BLaER1 (cell line): ENCODE measurements around the gene MRM2.

ENCODE experiments used
- H3K27ac ChIP-seq: shearing (Covaris generic); formaldehyde crosslinking; 2 replicates; pipeline ENCODE4 v1.8.1; 2022
- H3K27me3 ChIP-seq: shearing (Covaris generic); formaldehyde crosslinking; 2 replicates; pipeline ENCODE4 v1.8.1; 2022
- H3K36me3 ChIP-seq: shearing (Covaris generic); formaldehyde crosslinking; 2 replicates; pipeline ENCODE4 v1.8.1; 2022
- H3K4me1 ChIP-seq: shearing (Covaris generic); formaldehyde crosslinking; 2 replicates; pipeline ENCODE4 v1.8.1; 2022
- H3K4me2 ChIP-seq: shearing (Covaris generic); formaldehyde crosslinking; 2 replicates; pipeline ENCODE4 v1.8.1; 2022
- H3K4me3 ChIP-seq: shearing (Covaris generic); formaldehyde crosslinking; 2 replicates; pipeline ENCODE4 v1.8.1; 2022
- H3K9ac ChIP-seq: shearing (Covaris generic); formaldehyde crosslinking; 2 replicates; pipeline ENCODE4 v1.8.1; 2022
- H3K9me3 ChIP-seq: shearing (Covaris generic); formaldehyde crosslinking; 2 replicates; pipeline ENCODE4 v1.8.1; 2022
- H4K20me1 ChIP-seq: shearing (Covaris generic); formaldehyde crosslinking; 2 replicates; pipeline ENCODE4 v1.8.1; 2022
- Cebpa-rat ChIP-seq: shearing (Covaris generic); IDR thresholded peaks from 2 replicates; pipeline ENCODE4 v1.8.1; 2022

Gene MRM2

DNA sequence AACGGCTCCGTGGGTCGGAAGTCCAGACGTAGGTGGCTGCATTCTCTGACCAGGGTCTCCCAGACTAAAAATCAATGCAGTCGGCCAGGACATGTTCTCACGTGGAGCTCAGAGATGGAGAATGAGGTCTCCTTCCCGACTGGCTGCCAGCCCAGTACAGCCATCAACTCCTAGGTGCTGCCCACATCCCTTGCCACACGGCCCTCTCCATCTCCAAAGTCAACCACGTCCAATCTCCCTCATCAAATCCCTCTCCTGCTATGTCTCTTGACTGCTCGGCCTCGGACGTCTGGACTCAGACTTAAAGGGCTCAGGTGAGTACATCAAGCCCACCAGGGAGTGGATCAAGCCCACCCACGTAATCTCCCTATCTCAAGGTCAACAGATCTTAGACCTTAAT is 16.2 kb downstream of the MRM2 start:
- peaks cover 86% of the 10 kb centered on the region for H4K20me1 ChIP-seq

DNA sequence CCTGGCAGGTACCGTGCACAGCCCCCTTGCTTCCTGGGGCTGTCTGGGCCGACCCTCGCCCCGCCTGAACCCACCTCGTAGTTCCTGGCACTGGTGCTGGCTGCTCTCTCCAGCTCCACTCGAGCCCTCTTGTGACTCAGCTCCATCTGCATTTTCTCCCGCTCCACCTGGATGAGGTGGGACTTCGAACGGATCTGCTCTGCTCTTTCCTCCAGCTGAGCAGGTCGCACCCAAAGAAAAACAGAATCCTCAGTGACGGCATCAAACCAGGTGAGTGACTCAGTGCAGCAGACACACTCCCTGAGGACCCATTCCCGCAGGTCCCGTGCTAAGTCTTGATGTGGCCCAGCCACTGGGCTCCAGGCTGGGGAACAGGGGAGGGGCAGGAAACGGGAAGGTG is 16.7 kb downstream of the MRM2 start:
- Histone ChIP-seq H3K36me3 (peaks cover 100% of the 10 kb centered on the region), H3K27ac (no peak overlapping the region), H3K4me2 (no peak overlapping the region), H3K9me3 (no peaks in the 10 kb centered on the region), H3K4me1 (peaks cover 12% of the 10 kb centered on the region), H3K9ac (no peak overlapping the region), H3K4me3 (no peak overlapping the region), H4K20me1 (peaks cover 86% of the 10 kb centered on the region), H3K27me3 (no peaks in the 10 kb centered on the region)
- no peak for TF ChIP-seq Cebpa-rat

More for the DNA sequence above, 16.2 kb downstream of the MRM2 start:
- peaks cover 17% of the 10 kb centered on the region for H3K4me1 ChIP-seq
- H3K9ac ChIP-seq = no peak overlapping the region
- H3K4me3 ChIP-seq = no peak overlapping the region
- H3K9me3 ChIP-seq = no peaks in the 10 kb centered on the region
- H3K36me3 ChIP-seq = peaks cover 100% of the 10 kb centered on the region
- no peak overlapping the region for H3K27ac ChIP-seq
- no peaks in the 10 kb centered on the region for H3K27me3 ChIP-seq
- no peak overlapping the region for H3K4me2 ChIP-seq
- TF ChIP-seq Cebpa-rat = no peak

DNA sequence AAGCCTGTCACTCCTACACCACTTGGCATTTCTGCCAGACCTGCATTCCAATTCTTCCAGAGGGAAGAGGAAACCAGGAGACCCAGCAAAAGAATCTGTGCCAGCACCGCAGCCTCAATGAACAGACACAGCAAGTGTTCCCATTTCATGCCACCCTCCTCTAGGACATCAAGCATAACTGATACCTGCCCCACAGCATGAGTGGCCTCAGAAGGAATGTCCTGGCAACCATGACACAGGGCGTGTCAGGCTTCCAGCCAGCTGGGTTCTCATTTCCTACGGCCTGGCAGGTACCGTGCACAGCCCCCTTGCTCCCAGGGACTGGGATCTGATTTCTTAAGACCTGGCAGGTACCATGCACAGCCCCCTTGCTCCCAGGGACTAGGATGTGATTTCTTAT is 17.1 kb downstream of the MRM2 start:
- H3K9me3 ChIP-seq = no peaks in the 10 kb centered on the region
- H3K4me3 ChIP-seq = no peak overlapping the region
- H3K4me1 ChIP-seq = peaks cover 8% of the 10 kb centered on the region; the same call in 1 of the 2 replicates
- no peak overlapping the region for H3K27ac ChIP-seq
- H3K4me2 ChIP-seq = no peak overlapping the region
- no peak overlapping the region for H3K9ac ChIP-seq
- H3K27me3 ChIP-seq = no peaks in the 10 kb centered on the region
- H4K20me1 ChIP-seq = peaks cover 86% of the 10 kb centered on the region
- peaks cover 100% of the 10 kb centered on the region for H3K36me3 ChIP-seq
- no peak for TF ChIP-seq Cebpa-rat

DNA sequence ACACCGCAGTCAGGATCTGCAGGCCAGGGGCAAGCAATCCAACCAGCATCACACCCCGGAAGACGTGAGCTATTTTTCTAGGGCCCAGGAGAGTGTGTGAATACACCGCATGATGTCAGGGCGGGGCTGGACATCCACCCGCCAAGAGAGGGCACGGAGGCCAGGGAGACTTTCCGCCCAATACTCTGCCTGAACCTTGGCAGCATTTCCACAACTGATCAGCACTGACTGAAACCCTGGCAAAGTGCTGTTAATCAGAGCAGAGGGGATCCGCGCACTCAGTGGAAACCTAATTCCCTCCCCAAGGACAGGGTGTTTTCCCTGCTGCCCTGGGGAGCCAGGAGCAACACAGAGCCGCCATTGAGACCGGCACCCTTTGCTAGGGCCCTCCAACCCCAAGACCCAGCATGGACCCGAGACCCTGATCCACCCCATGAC is 17.5 kb downstream of the MRM2 start:
- H3K4me3 ChIP-seq = no peak overlapping the region
- H3K27me3 ChIP-seq = no peaks in the 10 kb centered on the region
- no peak overlapping the region for H3K27ac ChIP-seq
- H4K20me1 ChIP-seq = peaks cover 86% of the 10 kb centered on the region
- H3K9me3 ChIP-seq = no peaks in the 10 kb centered on the region
- H3K9ac ChIP-seq = no peak overlapping the region
- H3K4me2 ChIP-seq = no peak overlapping the region
- no peak for TF ChIP-seq Cebpa-rat
- H3K36me3 ChIP-seq = peaks cover 100% of the 10 kb centered on the region
- peaks cover 8% of the 10 kb centered on the region; the same call in 1 of the 2 replicates for H3K4me1 ChIP-seq

DNA sequence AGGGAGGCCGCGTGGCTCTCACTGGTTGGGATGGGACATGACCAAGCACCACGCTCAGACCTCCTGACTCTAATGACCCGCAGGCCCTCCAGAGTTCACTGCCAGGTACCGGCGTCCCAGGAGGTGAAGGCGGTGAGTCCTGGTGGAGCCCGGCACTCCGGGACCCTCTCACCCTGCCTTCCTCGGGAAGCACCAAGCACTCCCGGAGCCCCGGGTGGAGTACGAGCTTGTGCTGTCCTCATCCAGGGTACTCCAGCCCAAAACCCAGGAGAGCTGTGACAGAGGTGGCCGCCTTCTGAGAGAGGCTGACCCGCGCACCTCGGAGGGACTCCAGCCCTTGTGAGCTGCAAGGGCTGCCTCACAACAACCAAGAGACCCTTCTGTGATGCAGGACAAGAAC is 18.7 kb downstream of the MRM2 start:
- Histone ChIP-seq H3K9ac (no peak overlapping the region), H3K27me3 (no peaks in the 10 kb centered on the region), H3K4me2 (no peak overlapping the region), H4K20me1 (peaks cover 84% of the 10 kb centered on the region), H3K27ac (no peak overlapping the region), H3K9me3 (no peaks in the 10 kb centered on the region), H3K4me3 (no peak overlapping the region), H3K4me1 (peaks cover 8% of the 10 kb centered on the region; the same call in 1 of the 2 replicates), H3K36me3 (peaks cover 98% of the 10 kb centered on the region)
- no peak for TF ChIP-seq Cebpa-rat

DNA sequence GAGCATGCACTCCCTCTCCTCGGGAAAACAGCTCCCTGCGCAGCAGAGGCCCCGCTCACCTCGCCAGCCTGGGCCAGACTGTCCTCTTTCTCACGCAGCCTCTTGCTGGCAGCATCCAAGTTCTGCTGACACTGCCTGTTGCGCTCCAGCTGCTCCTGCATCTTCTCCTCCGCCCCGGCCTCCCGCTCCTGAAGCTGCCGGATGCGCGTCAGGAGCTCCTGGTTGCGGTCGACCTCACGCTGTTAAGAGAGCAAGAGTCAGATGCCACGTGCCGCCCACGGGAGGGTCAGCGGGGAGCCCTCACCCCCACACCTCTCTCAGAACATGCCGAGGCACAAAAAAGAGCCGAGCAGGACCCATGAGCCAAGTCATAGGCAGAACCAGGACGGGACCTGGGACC is 19.5 kb downstream of the MRM2 start:
- no peak for TF ChIP-seq Cebpa-rat
- Histone ChIP-seq H3K9me3 (no peaks in the 10 kb centered on the region), H4K20me1 (peaks cover 83% of the 10 kb centered on the region), H3K27ac (no peak overlapping the region), H3K4me2 (no peak overlapping the region), H3K4me1 (peaks cover 8% of the 10 kb centered on the region), H3K27me3 (no peaks in the 10 kb centered on the region), H3K9ac (no peak overlapping the region), H3K4me3 (no peak overlapping the region), H3K36me3 (peaks cover 98% of the 10 kb centered on the region)

GRCh38 chr7:2220954-2221353 is 21.1 kb downstream of the MRM2 start:
- no peaks in the 10 kb centered on the region for H3K27me3 ChIP-seq
- H3K4me3 ChIP-seq = no peak overlapping the region
- no peak for TF ChIP-seq Cebpa-rat
- peaks cover 14% of the 10 kb centered on the region for H3K4me1 ChIP-seq
- no peak overlapping the region for H3K9ac ChIP-seq
- H3K36me3 ChIP-seq = peaks cover 98% of the 10 kb centered on the region
- no peak overlapping the region for H3K4me2 ChIP-seq
- H3K27ac ChIP-seq = no peak overlapping the region
- peaks cover 81% of the 10 kb centered on the region for H4K20me1 ChIP-seq
- no peaks in the 10 kb centered on the region for H3K9me3 ChIP-seq

- peaks cover 77% of the 10 kb centered on the region for H4K20me1 ChIP-seq
- no peaks in the 10 kb centered on the region for H3K9me3 ChIP-seq
- H3K9ac ChIP-seq = no peak overlapping the region
- H3K27ac ChIP-seq = no peak overlapping the region
- peaks cover 98% of the 10 kb centered on the region for H3K36me3 ChIP-seq
- H3K27me3 ChIP-seq = no peaks in the 10 kb centered on the region
- peaks cover 14% of the 10 kb centered on the region for H3K4me1 ChIP-seq
- no peak for TF ChIP-seq Cebpa-rat
- no peak overlapping the region for H3K4me3 ChIP-seq
- H3K4me2 ChIP-seq = no peak overlapping the region
These were observed 21.5 kb downstream of the MRM2 start for GRCh38 chr7:2220506-2220905.

DNA sequence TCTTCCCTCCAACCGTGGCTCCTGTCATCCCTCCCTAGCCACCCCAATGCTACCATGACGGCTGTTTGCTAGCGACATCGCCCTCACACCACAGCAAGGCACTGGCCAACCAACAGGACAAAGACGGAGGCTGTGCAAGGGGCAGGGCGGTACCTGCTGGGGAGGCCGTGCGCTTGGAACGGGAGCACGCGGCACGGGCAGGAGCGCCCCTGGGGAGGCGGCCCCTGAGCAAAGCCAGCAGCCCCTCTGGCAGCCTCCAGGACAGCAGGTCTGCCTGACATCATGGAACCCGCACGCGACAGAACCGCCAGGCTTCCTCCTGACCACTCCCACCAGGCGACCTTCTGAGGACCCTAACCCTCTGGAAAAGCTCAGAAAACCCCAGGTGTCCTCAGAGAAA is 22.0 kb downstream of the MRM2 start:
- Histone ChIP-seq H4K20me1 (peaks cover 72% of the 10 kb centered on the region), H3K9me3 (no peaks in the 10 kb centered on the region), H3K4me1 (peaks cover 14% of the 10 kb centered on the region), H3K36me3 (peaks cover 98% of the 10 kb centered on the region), H3K4me2 (no peak overlapping the region), H3K4me3 (no peak overlapping the region), H3K9ac (no peak overlapping the region), H3K27me3 (no peaks in the 10 kb centered on the region), H3K27ac (no peak overlapping the region)
- TF ChIP-seq Cebpa-rat = no peak

GRCh38 chr7:2219606-2220005 is 22.4 kb downstream of the MRM2 start:
- Histone ChIP-seq H3K27ac (no peak overlapping the region), H3K9ac (no peak overlapping the region), H3K9me3 (no peaks in the 10 kb centered on the region), H3K27me3 (no peaks in the 10 kb centered on the region), H4K20me1 (peaks cover 68% of the 10 kb centered on the region), H3K4me3 (no peak overlapping the region), H3K4me2 (no peak overlapping the region), H3K36me3 (peaks cover 98% of the 10 kb centered on the region), H3K4me1 (peaks cover 14% of the 10 kb centered on the region)
- no peak for TF ChIP-seq Cebpa-rat

DNA sequence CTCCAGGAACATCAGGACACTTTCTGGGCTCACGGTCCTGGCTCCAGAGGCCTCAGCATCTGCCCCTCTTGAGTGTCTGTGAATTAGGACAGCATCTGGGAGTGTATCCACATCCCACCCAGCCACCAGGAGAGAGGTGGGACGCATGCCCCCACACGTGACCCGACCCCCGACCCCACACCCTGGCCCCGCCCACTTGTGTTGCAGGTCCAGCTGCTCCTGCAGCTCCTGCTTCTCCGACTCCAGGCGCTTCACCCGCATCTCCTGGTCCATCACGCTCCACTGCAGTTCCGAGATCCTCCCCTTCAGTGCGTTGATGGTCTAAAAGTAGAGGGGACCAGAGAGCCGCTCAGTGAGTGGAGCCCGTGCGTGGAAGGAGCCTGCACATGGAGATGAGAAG is 22.9 kb downstream of the MRM2 start:
- Histone ChIP-seq H3K4me2 (no peak overlapping the region), H3K36me3 (peaks cover 98% of the 10 kb centered on the region), H3K4me1 (peaks cover 14% of the 10 kb centered on the region), H3K9ac (no peak overlapping the region), H3K27ac (no peak overlapping the region), H4K20me1 (peaks cover 65% of the 10 kb centered on the region), H3K9me3 (no peaks in the 10 kb centered on the region), H3K27me3 (no peaks in the 10 kb centered on the region), H3K4me3 (no peak overlapping the region)
- TF ChIP-seq Cebpa-rat = no peak
